T-helper 1 cell (primary cell): ENCODE data around the gene FAM118A.
"Not testable (repeated sequence)": the region's sequence is repeated elsewhere in the genome, so short reads cannot be mapped to it uniquely, and the experiment has no call there.

Source experiments
- DNase-seq, 5 donors: peaks; one replicate each; pipeline ENCODE4 v3.0.0-alpha.2; 2012 to 2020

FAM118A gene

DNA sequence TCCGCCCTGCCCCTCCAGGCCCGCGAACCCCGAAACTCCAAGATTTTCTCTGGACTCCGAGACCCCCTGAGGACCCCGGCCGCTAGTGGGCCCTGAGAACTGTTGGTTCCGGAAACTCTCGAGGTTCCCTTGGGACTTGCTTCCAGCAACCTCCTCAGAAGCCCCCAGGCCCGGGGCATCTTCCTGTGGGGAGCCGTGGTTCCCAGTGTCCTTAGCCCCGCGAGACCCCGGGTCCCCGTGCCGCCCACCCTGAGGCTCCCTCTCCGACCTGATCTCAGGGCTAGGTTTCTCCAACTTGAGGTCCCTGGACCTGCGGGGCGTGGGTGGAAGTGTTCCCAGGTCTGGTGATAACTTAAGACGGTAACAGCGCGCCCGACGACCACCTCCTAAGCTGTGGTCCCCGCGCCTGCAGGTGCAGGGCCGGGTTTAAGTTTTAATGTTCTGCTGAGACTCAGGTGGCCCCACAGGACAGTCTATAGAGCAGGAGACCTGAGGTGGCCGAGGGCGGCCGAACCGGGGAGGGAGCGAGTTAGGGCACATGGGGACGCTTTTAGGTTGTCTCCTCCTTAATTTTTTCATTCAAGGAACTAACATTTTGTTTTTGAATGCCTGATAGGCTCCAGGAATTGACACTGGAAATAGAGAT lies 720 bp downstream of the FAM118A start:
- no peak for DNase-seq

DNA sequence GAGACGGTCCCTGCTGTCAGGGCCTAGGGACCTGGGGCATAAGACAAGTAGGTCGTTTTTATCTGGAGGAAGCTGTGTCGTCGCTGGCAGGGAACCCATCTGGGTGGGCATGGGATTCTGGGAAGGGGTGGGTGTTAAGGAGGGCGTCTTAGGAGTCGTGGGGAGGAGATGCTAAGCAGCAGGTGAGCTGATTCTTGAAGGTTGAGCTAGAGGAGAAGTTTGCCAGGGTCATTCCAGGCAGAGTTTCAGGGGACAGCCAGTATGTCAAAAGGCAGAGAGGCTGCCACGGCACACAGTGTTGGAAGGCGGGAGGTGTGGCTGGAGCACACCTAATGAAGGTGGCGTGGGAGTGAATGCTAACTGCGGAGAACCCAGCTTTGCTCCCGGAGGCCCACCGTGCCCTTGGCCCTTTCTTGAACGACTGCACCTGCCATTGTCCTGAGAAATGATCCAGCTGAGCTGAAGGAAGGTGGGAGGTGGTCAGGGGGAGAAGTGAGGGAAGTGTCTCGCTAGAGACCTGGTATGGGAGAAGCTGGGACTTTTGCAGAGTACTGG lies 1.3 kb downstream of the FAM118A start:
- no peak for DNase-seq

DNA sequence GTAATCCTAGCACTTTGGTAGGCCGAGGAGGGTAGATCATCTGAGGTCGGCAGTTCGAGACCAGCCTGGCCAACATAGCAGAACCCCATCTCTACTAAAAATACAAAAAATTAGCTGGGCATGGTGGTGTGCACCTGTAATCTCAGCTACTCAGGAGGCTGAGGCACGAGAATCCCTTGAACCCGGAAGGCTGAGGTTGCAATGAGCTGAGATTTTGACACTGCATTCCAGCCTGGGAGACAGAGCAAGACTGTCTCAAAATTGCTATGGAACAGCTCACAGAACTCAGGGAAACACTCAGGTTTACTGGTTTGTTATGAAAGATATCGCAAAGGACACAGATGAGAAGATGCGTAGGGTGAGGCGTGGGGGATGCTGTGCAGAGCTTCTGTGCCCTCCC lies 2.7 kb downstream of the FAM118A start:
- no peak for DNase-seq

DNA sequence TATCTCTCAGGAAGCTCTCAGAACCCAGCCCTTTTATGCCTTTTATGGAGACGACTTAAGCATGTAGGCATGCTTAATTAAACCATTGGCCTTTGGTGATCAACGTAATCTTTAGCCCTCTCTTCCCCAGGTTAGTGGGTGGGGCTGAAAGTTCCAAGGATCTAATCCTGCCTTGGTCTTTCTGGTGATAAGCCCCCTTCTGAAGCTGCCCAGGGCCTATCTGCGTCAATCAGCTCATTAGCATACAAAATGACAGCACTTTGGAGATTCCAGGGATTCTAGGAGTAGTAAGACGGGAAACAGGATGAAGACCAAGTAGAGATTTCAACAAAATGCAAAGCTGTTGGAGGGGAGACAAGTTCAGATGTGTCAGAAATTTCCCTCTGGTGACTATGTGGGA lies 3.1 kb downstream of the FAM118A start:
- DNase-seq = no peak

DNA sequence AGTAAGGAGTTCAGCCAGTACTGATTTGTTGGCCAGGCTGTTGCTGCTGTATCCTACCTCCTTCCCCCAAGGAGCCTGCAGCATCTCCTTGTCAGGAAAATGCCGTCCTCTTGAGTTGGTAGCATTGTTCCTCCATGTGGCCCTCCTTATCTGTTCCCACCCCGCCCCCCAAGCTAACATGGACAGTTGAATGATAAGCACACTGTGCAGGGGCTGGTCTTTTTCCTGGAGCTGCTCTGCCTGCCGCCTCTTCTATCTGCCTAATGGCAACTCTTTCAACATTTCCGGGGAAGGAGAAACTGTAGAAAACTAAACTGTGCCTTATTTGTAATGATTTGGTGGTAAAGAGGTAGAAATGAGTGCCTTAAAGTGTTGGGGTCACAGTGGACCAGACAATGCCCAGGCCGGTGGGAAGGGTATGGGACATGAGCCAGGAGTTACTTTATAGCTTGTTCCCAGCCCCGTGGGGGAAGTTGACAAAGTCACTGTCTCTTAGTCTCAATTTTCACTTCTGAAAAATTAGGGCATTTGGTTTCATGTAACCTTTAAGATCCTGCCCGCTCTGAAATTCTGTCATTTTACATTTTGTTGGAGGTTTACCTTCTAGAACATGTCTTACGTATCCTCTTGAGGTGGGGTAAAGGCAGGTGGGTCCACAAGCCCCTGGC lies 4.5 kb downstream of the FAM118A start:
- no peak for DNase-seq

DNA sequence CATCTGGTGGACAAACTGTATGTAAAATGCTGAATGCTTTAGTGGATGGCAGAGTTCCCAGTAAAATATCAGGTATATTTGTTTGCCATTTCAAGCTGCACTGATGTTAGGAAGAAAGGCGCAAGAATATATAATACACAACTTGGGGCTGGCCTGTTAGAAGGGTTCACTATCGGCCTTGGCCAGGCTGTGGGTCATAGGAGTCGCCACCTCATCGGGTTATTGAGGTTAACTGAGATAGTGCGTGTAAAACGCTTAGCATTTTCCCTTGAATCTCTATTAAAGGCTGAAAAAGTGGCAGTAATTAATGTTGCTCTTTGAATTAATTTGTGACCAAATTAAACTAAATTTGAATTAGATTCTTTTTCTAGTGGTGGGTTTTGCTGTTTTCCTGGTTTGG lies 5.1 kb downstream of the FAM118A start:
- DNase-seq = no peak

DNA sequence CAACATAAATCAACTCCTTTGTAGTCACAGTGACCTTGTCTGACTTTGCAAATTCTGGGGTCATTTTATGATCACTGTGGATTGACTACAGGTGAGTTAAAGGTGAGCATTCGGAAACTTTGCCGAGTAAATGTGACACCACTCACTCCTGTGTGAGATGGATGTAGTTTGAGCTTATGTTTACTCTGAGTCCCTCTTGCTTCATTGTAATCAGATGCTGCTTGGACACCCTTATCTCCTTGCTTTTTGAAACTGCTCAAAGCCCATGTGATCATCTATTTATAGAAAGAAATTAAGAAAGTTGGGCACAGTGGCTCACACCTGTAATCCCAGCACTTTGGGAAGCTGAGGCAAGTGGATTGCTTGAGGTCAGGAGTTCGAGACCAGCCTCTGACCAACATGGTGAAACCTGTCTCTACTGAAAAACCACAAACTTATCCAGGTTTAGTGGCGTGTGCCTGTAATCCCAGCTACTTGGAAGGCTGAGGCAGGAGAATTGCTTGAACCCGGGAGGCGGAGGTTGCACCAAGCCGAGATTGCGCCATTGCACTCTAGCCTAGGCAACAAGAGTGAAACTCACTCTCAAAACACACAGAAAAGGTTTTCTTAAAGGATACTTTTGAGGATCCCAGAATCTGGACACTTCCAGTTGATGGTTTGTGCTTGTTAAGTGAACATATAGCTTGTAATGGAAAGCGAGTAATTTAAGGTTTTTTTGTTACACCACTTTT lies 7.2 kb downstream of the FAM118A start:
- DNase-seq = no peak

DNA sequence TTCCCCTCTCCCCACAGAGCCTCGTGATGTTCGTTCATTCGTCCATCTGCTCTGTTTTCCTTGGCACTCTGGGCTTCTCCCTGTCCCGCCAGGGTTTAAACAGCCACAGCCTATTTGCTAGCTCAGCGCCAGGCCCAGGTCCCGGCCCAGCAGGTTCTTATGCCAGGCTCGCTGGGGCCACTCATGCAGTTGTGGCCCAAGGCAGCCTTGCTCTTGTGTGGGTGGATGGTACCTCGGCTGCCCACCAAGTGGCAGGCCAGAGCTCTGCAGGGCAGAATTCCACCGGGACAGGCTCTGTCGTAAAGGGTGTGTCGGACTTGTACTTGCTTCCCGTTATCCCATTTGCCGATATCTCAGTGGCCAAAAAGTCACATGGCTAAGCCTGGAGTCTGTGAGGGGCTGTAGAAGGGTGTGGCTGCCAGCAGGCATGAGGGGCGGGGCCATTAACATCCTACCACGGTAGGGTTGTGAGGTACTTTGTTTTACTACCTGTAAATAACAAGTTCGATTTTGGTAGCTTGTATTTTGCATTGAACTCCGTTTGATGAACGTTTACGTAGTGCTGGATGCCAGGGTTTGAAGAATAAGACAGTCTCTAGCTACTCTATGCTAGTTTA lies 7.9 kb downstream of the FAM118A start:
- DNase-seq = peak in 3 of 5 donors; percentile 18 to 36 (median 21)

DNA sequence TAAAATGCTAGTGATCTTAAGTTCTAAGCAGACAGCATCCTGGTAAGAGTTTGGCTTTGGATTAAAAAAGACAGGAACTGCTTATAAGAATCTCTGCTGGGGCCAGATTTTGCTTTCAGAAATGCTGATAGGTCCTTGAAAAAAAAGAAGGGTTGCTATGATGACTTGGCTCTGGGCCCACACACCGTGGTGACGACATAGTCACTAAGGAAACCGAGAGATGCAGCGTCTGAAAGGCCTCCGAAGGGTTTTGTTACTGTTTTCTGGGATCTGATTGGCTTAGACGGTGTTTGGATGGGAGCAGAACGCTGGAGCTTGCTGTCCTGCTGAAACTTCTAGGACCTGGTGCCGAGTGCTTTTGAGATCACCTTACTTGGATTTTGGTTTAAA lies 8.4 kb downstream of the FAM118A start:
- DNase-seq = peak; percentile 76 to 95 (median 85)

DNA sequence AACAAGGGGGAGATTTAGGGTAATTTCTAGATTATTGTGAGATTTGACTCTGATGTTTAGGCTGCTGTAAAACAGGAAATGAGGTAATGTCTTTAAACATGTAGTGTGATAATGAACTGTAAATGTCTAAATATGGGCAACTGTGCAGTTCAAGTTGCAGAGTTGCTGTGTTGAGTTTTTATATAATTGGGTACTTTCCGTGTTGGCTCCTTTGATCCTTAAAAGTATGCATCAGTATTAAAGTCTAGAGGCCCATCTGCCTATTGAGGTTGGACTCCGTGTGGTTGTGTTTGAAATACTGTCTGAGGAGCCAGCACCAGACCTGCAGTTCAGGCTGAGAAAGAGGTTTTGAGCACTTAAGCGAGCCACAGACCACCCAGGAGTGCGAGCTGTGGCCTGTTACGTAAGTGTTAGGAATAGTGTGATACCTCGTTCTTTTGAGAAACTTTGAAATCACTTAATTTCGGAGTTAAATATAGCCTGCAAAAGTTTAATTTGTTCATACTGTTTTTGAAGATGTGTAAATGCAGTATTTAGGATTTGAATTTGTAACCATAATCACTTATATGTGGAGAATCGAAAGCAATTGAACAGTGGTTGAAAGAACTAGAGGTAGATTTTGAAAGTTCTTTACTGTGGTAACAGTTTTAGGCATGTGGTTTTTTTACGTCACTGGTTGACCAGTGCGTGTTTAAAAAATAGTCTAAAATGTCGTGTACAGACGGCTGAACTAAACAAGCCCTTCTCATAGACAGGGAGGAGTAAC lies 9.0 kb downstream of the FAM118A start:
- peak in 4 of 5 donors; percentile 62 to 81 (median 66) for DNase-seq

DNA sequence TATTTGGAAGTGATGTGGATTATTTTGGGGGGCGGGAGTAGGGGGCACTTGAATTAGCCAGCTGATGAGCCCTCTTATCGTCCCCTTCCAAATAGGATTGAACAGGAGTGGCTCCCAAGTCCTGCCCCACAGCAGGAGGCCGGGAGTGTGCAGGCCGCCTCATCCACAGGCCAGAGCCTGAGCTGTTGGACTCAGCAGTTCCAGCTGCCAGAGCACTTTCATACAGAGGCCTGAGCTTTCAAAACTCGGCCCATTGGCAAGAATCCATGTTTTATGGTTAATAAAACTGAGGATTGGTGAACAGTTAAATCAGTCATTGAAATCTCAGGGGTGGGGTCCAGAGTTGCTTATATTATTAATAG lies 9.6 kb downstream of the FAM118A start:
- DNase-seq = no peak

DNA sequence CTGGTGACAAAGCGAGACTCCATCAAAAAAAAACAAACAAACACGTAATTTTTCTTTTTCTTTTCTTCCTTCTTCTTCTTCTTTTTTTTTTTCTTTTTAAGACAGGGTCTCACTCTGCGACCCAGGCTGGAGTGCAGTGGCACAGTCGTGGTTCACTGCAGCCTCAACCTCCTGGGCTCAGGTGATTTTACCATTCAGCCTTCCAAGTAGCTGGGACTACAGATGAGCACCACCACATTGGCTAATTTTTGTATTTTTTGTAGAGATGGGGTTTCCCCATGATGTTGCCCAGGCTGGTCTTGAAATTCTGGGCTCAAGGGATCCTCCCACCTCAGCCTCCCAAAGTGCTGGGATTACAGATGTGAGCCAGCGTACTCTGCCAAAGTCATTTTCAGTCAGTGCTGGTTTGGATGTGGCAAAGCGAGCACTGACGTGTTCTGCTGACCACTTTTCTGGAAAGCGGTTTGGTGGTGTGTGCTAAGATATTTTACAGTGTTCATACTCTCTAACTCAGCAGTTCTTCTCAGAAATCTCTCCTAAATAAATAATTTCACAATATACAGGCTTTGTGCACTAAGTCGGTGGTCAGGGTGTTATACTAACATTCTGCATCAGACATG lies 10.7 kb downstream of the FAM118A start:
- DNase-seq = peak in 1 of 5 donors; percentile 50

DNA sequence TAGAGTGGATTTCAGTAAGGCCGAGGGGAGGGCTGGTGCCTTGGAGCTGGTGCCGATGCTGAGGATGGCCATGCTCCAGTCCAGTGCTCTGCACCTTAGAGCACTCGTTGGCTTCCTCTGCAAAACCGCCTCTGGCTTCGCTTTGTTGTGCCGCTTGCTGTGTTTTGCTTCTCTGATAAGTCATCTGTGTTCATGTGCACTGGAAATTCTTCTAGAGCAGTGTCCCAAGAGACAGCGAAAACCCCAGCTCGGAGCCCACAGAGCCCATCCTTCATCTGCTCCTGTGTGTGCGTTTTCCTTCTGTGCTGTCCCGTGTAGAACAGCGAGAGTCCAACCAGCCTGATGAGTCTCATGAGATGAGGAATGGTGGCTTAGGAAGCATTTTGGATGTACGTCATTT lies 12.1 kb downstream of the FAM118A start:
- DNase-seq = no peak

DNA sequence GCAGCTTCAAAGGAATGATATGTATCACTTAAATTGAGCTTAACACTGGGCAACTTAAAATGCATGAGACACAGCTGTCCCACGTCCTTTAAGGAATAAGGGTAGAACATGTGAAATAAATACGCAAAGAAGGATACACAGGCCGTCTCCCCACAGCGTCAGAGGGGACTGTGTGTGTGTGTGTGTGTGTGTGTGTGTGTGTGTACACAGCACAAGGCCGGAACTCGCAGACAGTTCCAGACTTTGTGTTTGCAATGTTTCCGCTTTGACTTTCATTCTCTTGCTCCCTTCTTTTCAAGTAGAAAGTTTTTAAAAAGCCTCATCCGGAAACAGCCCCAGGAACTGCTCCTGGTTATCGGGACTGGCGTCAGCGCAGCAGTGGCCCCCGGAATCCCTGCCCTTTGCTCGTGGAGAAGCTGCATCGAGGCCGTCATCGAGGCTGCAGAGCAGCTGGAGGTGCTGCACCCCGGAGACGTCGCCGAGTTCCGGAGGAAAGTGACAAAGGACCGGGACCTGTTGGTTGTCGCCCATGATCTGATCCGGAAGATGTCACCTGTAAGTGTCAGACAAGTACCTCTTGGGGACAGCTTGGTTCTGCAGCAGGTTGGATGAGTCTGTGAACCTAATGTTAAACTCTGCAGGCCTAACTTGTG lies 13.3 kb downstream of the FAM118A start:
- peak in 2 of 5 donors; percentile 15 to 29 for DNase-seq

DNA sequence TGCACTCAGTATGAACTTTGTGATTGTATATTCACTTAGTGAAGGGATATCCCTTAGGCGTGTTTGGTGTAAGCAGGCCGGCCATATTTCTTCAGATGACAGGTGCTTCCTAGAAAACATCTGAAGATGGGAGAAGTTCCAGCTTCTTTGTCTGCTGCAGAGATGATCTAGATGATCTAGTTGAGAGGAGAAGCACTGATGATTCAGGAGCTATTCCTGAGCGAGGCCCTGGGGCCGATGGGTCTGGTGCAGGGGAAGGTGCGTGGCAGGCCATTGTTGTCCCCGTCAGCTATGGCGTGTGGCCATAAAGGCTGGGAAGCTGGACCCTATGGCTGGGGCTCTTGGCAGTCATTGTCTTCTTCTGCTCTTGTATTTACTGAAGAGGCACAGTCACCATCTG lies 14.0 kb downstream of the FAM118A start:
- no peak for DNase-seq

DNA sequence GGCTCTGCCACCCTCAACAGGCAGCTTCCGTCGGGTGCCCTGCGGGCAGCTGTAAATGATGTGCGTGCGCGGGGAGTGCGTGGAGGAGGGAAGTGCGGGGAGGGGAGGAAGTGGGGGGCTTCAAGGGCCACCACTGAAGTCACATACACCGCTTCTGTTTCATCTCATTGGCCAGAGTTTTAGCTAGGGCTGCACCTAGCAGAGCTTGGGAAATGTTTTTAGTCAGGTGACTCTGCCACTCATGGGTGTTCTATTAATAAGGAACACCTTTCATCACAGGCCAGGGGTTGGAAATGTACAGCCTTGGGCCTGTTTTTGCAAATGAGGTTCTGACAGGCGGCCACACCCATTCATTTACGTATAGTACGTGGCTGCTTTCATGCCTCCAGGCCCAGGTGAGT lies 14.6 kb downstream of the FAM118A start:
- no peak for DNase-seq

DNA sequence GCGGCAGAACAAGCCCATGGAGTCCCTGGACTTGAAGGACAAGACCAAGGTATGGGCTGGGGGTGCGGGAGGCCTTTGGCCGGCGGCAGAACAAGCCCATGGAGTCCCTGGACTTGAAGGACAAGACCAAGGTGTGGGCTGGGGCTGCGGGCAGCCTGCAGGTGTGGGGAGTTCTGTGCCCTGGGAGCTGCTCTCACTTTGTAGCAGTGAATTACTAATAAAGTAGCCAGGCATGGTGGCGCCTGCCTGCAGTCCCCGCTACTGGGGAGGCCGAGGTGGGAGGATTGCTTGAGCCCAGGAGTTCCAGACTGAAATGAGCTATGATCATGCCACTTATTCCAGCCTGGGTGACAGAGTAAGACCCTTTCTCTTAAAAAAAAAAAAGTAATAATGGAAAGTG lies 18.5 kb downstream of the FAM118A start:
- not testable (repeated sequence) for DNase-seq

DNA sequence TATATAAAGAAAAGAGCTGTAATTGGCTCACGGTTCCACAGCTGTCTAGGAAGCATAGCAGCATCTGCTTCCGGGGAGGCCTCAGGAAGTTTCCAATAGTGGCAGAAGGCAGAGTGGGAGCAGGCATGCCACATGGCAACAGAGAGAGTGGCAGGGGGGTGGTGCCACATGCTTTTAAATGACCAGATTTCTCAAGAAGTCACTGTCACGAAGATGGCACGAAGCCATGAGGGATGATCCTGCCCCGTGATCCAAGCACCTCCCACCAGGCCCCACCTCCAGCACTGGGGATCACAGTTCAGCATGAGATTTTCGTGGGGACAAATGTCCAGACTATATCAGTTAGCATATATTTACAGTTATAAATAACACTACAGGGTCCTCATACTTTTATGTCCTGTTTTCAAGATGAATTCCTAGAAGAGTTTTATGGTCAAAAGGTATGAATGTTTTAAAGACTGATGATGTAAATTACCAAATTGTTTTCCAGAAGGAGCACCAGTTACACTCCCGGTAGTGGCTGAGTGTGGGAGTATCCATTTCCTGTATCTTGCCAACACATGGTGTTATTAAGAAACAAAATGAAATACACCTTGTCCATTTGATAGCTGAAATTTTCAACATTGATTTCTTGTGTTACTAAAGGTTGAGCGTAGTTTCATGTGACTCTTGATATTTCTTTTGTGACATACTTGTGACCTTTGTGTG lies 19.2 kb downstream of the FAM118A start:
- no peak for DNase-seq

DNA sequence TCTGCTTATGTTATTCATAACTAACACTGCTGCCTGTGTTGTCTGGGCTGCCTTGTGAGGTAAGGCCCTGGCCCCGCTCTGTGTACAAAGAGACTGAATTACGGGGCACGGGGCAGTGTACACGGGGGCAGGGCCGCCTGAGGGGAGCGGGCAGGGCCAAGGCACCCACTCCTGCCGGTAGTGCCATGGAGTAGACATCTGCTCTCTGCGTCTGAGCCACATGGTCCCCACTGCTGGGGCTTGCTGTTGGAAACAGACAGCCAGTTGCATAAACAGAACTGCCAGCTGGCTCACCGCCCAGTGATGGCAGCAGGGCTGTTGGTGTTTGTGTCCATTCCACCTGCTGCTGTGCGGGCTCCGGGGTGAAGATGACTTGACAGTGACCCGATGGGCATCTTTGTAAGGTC lies 19.8 kb downstream of the FAM118A start:
- DNase-seq = no peak

DNA sequence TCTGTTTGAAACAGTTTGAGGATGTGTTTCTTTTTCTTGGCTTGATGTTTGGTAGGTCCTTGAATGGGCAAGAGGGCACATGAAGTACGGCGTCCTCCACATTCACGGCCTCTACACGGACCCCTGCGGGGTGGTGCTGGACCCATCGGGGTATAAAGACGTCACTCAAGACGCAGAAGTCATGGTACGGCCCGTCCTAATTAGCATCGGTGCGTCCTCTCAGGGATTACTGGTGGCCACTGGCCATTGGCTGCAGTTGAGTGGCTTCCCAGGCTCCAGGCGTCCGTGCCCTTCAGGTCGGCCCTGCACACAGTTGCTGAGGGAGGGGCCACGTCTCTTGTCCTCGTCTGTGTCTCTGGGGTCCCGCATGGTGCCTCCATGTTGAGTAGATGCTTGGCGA lies 20.8 kb downstream of the FAM118A start:
- no peak for DNase-seq

DNA sequence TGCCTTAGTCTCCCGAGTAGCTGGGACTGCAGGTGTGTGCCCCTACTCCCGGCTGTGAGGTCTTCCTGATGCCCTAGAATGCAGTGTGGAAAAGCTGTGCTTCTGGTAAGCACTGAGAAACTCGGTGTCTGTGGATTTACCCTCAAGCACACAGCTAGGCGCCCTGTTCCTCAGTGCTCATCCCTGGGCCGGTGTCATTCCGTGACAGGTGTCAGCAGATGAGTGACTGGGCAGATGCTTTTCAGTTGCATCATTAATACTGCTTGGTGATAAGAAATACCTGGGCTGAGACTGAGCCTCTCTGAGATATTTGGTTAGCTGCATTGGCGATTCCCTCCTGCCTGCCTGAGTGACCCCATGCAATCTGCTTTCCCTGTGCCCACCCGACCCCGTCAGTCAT lies 21.8 kb downstream of the FAM118A start:
- DNase-seq = no peak
